Panc1 (cell line): ENCODE data around the gene RGS5.

Experiments used
- POLR2AphosphoS5 ChIP-seq: IDR thresholded peaks from 2 replicates; pipeline ENCODE4 v1.6.1; 2012; ENCODE audit warnings: mild to moderate bottlenecking, low read depth, low read length, moderate library complexity
- TCF7L2 ChIP-seq: IDR thresholded peaks from 2 replicates; pipeline ENCODE4 v1.6.1; 2011; ENCODE audit warnings: mild to moderate bottlenecking, low read depth, low read length, inconsistent platforms
- TF ChIP-seq, protein P1 (sequence below): fragments of 450-650 bp; IDR thresholded peaks from 2 replicates; pipeline ENCODE4 v1.5.1; 2017; ENCODE audit warnings: mild to moderate bottlenecking
- TF ChIP-seq, protein P2 (sequence below), 2 experiments: IDR thresholded peaks; 2 replicates each; pipeline ENCODE4 v1.6.1; 2011 to 2012; ENCODE audit warnings: low read depth in 2 of 2, control low read depth in 1 of 2, low read length in 1 of 2, mild to moderate bottlenecking in 1 of 2, moderate library complexity in 1 of 2; ENCODE audit not compliant: insufficient read depth in 1 of 2

DNA sequence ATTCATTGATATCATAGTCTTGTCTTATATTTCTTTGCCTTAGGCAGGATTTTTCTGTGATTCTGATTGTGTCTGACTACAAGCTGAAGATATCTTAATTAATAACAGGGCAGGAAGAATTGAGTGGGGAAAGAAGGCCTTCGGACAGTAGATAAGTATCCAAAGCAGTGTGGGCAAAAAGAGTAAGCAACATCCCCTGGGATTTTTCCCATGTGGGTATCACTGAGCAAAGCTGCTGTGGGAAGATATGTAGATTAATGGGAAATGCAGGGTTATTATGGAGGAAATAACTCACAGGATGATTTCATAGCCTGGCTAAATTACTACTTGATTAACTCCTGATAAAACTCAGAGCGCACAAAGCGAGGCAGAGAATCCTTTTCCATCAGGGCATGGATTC lies 55.7 kb downstream of the RGS5 start:
- TF ChIP-seq, protein P1, sequence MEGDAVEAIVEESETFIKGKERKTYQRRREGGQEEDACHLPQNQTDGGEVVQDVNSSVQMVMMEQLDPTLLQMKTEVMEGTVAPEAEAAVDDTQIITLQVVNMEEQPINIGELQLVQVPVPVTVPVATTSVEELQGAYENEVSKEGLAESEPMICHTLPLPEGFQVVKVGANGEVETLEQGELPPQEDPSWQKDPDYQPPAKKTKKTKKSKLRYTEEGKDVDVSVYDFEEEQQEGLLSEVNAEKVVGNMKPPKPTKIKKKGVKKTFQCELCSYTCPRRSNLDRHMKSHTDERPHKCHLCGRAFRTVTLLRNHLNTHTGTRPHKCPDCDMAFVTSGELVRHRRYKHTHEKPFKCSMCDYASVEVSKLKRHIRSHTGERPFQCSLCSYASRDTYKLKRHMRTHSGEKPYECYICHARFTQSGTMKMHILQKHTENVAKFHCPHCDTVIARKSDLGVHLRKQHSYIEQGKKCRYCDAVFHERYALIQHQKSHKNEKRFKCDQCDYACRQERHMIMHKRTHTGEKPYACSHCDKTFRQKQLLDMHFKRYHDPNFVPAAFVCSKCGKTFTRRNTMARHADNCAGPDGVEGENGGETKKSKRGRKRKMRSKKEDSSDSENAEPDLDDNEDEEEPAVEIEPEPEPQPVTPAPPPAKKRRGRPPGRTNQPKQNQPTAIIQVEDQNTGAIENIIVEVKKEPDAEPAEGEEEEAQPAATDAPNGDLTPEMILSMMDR: no peak
- TF ChIP-seq POLR2AphosphoS5: no peak
- TF ChIP-seq TCF7L2: no peak
- TF ChIP-seq, protein P2, sequence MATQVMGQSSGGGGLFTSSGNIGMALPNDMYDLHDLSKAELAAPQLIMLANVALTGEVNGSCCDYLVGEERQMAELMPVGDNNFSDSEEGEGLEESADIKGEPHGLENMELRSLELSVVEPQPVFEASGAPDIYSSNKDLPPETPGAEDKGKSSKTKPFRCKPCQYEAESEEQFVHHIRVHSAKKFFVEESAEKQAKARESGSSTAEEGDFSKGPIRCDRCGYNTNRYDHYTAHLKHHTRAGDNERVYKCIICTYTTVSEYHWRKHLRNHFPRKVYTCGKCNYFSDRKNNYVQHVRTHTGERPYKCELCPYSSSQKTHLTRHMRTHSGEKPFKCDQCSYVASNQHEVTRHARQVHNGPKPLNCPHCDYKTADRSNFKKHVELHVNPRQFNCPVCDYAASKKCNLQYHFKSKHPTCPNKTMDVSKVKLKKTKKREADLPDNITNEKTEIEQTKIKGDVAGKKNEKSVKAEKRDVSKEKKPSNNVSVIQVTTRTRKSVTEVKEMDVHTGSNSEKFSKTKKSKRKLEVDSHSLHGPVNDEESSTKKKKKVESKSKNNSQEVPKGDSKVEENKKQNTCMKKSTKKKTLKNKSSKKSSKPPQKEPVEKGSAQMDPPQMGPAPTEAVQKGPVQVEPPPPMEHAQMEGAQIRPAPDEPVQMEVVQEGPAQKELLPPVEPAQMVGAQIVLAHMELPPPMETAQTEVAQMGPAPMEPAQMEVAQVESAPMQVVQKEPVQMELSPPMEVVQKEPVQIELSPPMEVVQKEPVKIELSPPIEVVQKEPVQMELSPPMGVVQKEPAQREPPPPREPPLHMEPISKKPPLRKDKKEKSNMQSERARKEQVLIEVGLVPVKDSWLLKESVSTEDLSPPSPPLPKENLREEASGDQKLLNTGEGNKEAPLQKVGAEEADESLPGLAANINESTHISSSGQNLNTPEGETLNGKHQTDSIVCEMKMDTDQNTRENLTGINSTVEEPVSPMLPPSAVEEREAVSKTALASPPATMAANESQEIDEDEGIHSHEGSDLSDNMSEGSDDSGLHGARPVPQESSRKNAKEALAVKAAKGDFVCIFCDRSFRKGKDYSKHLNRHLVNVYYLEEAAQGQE (IDR thresholded peaks at IDR 0.05; ENCODE audit: insufficient read depth in 1 of 2, low read depth in 2 of 2, low read length in 1 of 2): no peak
